HG03139 (cell line): ENCODE data around the gene DAP.
"Not testable (repeated sequence)": the region's sequence is repeated elsewhere in the genome, so short reads cannot be mapped to it uniquely, and the experiment has no call there.

ENCODE experiments used
- ATAC-seq: cut with Tn5 transposase; IDR thresholded peaks from one replicate; pipeline ENCODE4 v1.9.1; 2021; ENCODE audit not compliant: unreplicated experiment

DAP gene

DNA sequence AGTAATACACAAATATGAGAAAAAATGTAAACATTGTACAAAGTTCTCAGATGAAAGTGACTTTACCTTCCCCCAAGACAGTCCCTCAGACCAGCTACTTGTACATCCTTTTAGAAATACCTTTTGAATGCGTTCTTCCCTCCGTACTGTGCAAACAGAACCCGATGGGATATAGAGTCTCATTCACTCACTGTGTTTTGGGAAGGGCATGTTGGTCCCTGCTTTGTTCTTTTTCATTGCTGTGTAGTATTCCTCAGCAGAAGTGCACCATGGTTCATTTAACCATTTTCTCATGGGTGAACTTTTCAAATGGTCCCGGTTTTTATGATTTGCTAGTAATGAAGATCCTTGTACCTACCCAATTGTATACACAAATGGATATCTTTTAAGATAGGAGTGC is 102.8 kb downstream of the DAP start:
- ATAC-seq, result no peak

DNA sequence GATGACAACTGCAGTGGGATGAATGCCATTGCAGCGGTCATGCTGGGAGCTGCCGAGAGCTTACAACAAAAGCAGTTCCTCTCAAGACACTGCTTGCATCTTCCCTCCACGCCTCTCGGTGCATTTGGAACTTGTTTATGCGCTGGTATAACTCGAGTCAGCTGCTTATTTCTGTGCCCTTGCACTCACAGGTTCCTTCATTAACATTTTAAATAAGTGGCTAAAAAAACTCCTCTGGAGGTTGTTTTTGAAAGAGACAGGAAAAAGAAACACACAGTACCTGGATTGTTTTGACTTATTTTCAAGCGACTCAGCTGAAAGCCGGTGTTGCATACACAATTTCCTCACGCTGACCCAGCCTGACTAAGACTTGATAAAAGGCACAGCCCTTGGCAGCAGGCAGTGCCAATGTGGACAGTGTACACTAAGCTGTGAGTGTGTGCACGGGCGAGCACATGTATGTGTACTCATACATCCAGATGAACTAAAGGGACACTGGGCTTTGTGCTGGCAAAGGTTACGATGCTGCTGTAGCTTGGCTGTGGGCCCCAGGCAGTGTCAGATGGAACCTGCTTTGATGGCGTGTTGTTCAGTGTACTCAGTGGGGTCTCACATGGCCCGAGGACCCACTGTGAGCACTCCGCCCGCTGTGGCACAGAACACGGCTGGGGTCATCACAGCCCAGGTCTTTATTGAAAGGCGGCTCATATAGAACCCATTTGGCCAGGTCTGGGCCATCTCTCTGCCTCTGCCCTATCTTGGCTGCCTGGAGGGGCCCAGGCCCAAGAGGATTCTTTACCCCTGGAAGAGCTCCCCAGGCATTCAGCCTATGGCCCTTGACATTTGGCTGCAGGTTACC is 104.8 kb downstream of the DAP start:
- no peak for ATAC-seq

GRCh38 chr5:10655161-10655971 is 105.7 kb downstream of the DAP start:
- ATAC-seq, result no peak

GRCh38 chr5:10654566-10654965 is 106.5 kb downstream of the DAP start:
- no peak for ATAC-seq

DNA sequence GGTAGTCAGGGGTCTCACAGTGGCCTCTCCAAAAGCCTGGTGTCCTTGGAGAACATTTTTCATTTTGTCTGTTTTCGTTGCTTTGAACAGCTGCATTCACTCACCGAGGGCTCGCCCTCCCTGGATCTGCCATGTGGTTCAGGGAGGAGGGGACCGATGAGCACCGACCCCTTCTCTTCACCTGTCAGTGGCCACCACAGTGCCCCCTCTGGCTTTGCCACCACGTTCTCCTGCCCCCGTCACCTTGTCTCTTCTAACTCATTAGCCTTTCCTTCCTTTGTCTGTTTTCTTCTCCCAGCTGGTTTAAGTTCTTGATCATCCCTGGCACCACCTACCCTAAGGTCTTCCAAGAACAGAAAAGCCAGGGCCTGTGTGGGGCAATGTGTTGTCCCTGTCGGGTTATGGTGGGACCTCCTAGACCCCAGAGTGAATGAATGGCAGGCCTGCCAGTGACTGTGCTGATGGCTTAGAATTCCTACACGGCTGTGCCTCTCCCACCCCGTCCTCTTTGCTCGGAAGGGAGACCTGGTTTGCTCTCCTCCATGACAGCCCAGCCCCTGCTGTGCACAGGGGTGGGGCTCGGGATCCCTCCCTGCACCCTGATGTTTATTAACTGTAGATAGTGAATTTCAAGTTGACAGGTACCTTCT is 107.2 kb downstream of the DAP start:
- ATAC-seq, result no peak

DNA sequence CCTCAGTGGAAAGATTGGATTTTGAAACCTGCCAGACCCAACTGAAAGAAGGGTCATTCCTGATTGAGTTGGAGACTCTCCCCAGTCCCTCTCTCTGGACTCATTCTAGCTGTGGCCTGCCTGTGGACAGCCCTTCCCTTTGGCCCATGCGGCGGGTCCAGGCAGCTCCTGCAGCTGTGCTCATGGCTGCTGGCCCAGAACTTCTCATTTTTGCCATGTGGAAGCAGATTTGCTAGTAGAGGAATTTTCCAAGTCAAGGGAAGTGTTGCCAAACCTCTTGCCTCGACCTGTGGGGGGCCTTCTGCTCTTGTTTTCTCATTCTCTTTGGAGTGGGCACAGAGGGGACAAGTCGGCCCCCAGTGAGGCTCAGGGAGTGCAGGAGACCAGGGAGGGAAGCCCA is 108.0 kb downstream of the DAP start:
- ATAC-seq, result no peak

- no peak for ATAC-seq
Measured at GRCh38 chr5:10652606-10653005, 108.4 kb downstream of the DAP start.

DNA sequence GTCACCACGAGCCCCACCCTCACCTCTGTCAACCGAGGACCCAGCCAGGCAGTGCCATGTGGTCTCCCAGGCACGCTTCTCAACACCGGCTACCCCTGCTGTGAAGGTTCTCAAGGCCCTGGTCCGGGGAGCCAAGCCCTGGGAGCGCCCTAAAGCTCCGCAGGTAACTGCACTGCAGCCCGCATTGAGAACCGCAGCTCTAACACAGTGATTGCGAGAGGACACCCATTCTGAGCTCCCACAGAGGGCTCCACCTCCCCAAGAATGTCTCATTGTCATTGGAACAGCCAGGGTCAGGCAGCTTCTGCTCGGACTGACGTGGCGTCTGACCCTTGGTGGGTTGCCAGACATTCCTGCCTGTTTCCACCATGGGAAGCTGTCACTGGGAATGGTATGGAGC is 108.9 kb downstream of the DAP start:
- no peak for ATAC-seq

DNA sequence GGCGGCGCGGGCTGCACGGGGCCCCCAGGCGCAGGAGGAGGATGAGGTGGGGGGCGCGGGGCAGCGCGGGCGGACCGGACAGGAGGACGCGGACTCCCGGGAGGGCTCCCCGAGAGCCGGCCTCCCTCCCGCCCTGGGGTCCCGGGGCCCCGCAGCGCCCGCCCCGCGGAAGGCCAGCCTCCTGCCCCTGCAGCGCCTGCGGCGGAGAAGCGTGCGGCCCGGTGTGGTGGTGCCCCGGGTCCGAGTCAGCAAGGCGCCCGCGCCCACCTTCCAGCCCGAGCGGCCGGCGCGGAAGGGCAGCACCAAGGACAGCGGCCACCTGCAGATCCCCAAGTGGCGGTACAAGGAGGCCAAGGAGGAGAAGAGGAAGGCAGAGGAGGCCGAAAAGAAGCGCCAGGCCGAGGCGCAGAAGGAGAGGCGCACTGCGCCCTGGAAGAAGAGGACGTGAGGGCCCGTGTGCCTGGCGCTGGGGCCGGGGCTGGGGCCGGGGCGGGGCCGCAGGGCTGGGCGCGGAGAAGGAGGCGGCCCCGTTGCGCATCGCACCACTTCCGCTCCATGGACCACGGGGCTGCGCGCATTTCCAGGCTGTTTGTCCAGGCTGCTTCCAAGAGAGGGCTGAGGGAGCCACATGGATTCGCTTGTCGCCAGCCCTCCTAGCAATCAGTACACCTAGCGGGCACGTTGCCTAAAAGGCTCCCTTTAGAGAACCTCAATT is 111.2 kb downstream of the DAP start:
- no peak for ATAC-seq

DNA sequence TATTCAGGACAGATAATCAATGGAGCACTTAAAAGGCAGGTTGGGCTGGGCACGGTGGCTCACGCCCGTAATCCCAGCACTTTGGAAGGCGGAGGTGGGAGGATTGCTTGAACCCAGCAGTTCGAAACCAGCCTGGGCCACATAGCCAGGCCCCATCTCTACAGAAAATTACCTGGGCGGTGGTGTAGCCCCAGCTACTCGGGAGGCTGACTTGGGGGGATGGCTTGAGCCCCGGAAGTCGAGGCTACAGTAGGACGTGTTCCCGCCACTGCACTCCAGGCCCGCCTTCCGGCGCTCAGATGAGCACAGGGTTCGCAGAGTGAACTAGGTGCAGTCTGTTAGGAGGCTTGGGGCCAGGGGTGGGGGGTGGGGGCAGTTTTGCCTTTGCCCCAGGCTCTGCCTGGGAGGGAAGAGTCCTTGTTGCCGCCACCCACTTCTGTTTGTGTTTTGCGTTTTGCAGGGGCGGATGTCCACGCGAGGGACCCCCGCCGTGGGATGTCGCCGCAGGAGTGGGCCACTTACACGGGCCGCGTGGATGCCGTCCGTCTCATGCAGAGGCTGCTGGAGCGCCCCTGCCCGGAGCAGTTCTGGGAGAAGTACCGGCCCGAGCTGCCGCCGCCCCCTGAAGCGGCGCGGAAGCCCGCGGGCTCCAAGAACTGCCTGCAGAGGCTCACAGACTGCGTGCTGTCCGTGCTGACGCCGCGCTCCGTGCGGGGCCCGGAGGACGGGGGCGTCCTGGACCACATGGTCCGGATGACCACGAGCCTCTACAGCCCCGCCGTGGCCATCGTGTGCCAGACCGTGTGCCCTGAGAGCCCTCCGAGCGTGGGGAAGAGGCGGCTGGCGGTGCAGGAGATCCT is 112.0 kb downstream of the DAP start:
- no peak for ATAC-seq

GRCh38 chr5:10647640-10648039 is 113.4 kb downstream of the DAP start:
- no peak for ATAC-seq

DNA sequence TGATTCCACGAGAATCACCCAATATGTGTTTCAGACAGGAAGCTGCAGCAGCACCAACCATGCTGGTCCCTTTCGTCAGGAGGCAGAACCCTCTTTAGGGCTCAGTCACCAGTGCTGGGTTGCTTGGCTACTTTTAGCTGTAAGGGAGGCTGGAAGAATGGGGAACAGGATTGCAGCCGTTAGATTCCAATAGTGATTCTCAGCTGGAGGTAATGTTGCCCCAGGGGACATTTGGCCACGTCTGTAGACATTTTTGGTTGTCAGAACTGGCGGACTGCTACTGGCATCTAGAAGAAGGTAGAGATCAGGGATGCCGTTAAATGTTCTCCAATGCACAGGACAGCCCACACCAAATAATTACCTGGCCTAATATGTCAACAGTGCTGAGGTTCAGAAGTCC is 115.4 kb downstream of the DAP start:
- no peak for ATAC-seq

GRCh38 chr5:10645146-10645545 is 115.9 kb downstream of the DAP start:
- no peak for ATAC-seq

GRCh38 chr5:10644192-10644591 is 116.8 kb downstream of the DAP start:
- no peak for ATAC-seq

DNA sequence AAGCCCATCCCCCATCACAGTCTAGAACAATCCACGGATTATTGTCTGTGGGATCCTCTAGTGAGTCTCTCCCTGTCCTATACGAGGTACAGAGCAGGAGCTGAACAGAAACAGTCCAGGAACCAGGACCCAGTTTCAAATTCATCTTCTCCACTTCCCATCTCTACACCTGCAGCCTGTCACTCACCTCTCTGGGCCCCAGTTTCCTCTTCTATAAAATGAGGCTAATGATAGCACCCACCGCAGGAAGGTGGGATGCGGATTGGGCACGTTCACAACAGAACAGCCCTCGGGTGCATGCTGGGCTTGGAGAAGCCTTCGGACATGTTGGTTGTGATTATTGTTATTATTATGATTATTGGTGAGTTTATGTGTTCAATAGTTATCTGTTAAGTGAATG is 118.7 kb downstream of the DAP start:
- no peak for ATAC-seq

GRCh38 chr5:10639846-10640368 is 121.1 kb downstream of the DAP start:
- no peak for ATAC-seq

DNA sequence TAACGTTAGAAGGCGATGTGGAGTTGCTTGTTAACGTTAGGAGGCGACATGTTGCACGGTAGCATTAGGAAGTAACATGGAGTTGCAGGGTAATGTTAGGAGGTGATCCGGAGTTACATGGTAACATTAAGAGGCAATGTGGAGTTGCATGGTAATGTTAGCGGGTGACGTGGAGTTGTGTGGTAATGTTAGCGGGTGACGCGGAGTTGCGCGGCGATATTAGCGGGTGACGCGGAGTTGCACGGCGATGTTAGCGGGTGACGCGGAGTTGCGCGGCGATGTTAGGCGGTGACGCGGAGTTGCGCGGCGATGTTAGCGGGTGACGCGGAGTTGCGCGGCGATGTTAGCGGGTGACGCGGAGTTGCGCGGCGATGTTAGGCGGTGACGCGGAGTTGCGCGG is 122.3 kb downstream of the DAP start:
- ATAC-seq, result not testable (repeated sequence)

DNA sequence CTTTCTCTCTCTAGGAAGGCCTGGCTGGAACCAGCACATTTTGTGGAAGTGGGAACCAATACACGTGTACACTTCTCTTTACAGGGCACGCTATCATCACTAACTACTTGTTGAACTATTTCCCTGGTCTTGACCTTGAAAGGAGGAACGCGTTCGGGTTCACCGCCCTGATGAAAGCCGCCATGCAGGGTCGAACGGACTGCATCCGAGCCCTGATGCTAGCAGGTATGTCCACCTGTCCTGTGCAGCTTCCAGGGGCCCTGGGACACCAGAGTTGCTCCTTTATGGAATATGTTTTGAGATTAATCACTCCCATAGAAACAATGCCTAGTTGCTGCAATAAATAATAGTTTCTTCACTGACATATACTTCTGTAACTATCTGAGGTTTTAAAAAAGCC is 123.1 kb downstream of the DAP start:
- ATAC-seq, result no peak

GRCh38 chr5:10636363-10637142 is 124.5 kb downstream of the DAP start:
- ATAC-seq, result no peak
